ENCODE results near the gene SRPK3.

The SRPK3 gene

DNA sequence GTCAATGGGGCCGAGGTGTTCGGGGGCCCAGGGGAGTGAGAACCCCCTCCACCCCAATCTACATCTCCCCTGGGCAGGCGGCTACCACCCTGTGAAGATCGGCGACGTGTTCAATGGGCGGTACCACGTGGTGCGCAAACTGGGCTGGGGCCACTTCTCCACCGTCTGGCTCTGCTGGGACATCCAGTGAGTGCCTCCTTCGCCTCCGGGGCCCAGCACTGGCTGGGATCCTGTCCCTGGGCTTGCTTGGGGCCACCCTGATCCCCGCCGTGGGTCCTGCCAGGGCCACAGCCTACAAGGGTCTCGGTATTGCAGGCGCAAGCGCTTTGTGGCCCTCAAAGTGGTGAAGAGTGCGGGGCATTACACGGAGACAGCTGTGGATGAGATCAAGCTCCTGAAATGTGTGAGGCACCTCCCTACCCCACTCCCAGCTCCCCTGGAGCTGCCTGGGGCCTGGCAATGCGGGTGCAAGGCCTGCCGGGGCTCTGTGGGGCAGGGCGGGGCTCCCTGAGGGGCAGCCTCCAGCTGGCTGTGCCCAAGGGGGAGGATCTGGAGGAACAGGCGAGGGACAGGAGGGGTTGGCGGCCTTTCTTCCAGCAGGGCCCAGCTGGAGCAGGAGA, 697 bp downstream of the SRPK3 start:
- in situ Hi-C loops (cut with MboI; ENCODE audit: low sequenced_read_pairs), result no loop called here

DNA sequence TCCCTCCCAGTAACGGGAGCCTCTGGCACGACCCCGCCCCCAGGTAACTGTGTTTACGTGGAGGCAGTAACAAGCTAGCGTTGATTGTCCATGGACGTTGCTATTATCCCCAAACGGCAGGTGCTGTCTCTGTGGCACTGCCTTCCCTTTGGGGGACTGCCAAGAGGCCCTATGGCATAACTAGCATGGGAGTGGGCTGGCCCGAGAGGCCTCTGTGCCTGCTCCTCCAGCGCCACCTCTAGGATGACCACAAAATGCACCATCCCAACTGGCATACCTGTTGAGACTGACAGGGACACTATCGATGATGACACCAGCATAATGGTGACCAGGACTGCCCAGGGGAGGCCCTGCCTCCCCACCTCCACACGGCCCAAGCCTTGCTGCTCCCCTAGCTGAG, 1.5 kb downstream of the SRPK3 start:
- in situ Hi-C loops (cut with MboI; ENCODE audit: low sequenced_read_pairs), result no loop called here

DNA sequence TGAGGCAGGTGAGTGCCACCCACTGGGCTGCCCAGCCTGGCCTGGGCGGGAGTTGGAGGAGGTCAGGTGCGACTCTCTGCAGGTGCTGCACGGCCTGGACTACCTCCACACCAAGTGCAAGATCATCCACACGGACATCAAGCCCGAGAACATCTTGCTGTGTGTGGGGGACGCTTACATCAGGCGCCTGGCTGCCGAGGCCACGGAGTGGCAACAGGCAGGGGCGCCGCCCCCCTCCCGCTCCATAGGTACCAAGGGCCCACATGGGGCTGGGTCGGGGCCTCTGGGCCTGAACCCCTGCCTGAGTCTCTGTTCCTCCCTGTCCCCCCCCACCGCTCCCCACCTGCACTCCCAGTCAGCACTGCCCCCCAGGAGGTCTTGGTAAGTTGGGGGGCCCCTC, 2.0 kb downstream of the SRPK3 start:
- in situ Hi-C loops (cut with MboI; ENCODE audit: low sequenced_read_pairs), result no loop called here

DNA sequence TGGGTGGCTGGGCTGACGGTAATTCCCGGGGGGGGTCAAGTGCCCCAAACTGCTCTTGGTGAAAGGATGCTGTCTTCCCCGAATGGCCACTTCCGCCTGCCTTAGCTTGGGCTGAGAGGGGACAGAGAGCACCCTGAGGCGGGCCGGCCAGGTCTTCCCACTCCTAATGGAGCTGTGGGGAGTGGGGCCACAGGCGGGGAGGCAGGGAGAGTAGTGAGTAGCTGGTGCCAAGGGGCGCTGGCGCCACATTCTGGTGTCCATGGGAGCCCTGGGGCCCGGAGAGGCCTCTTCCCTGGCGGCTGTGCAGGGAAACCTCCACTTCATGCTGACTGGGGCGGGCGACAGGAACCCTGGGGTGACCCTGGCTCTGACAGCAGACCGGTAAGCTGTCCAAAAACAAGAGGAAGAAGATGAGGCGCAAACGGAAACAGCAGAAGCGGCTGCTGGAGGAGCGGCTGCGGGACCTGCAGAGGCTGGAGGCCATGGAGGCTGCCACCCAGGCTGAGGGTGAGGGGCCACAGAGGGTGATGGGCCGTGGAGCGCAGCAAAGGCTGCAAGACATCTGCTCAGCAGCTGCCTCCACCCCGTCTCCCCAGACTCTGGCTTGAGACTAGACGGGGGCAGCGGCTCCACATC, 2.7 kb downstream of the SRPK3 start:
- in situ Hi-C loops (cut with MboI; ENCODE audit: low sequenced_read_pairs), result no loop called here

DNA sequence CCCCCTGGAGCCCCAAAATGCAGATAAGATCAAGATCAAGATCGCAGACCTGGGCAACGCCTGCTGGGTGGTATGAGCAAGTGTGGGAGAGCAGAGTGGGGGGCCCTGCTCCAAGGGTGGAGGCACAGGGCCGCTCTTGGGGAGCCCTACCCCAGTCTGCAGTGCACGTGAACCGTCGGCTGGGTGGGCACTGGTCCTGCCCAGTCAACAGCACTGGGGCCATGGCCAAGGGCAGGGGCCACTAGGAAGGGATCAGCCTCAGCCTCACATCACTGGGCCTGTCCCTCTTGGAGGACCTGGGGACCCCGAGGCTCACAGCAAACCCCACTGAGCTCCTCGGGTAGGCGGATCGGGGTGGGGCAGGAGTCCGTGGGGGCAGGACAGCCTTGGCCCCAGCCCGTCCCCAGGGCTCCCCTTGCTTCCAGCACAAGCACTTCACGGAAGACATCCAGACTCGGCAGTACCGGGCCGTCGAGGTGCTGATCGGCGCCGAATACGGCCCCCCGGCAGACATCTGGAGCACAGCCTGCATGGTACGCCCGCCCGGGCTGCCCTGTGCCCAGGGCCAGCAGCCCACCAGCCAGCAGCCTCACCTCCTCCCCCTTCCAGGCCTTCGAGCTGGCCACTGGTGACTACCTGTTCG, 3.6 kb downstream of the SRPK3 start:
- in situ Hi-C loops (cut with MboI; ENCODE audit: low sequenced_read_pairs), result no loop called here

DNA sequence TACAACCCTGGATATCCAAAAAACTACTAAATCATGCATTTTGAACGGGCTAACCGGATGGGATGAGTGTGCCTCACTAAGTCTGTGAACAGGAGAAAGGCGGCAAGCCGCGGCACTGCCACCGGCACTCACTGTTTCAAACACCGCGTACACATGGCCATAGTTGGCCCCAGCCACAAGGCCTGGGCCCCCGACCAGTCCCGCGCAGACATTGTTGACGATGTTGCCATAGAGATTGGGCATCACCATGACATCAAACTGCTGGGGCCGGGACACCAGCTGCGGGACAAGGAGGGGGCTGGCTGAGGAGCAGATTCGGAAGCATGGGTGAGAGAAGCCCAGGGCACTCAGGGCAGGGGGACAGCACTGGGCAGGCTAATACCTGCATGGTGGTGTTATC, 5.8 kb downstream of the SRPK3 start:
- in situ Hi-C loops (cut with MboI; ENCODE audit: low sequenced_read_pairs), result no loop called here

DNA sequence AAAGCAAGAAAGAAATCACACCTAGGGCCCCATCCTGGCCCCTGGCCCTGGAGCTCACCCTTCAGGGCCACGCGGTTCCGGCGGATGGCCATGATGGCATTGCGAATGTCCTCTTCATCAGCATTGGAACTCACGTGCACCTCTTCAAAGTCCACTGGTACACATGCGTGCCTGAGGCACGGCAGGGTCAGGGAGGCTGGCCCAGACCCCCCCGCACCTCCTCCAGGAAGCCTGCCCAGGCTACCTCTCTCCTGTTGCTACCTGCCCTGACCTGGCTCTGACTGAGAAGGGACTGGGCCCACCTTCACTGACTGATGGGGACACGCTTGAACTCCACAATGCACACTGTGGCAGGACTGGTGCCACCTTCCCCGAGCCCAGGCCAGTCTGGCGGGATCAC, 8.8 kb downstream of the SRPK3 start:
- in situ Hi-C loops (cut with MboI; ENCODE audit: low sequenced_read_pairs), result no loop called here

DNA sequence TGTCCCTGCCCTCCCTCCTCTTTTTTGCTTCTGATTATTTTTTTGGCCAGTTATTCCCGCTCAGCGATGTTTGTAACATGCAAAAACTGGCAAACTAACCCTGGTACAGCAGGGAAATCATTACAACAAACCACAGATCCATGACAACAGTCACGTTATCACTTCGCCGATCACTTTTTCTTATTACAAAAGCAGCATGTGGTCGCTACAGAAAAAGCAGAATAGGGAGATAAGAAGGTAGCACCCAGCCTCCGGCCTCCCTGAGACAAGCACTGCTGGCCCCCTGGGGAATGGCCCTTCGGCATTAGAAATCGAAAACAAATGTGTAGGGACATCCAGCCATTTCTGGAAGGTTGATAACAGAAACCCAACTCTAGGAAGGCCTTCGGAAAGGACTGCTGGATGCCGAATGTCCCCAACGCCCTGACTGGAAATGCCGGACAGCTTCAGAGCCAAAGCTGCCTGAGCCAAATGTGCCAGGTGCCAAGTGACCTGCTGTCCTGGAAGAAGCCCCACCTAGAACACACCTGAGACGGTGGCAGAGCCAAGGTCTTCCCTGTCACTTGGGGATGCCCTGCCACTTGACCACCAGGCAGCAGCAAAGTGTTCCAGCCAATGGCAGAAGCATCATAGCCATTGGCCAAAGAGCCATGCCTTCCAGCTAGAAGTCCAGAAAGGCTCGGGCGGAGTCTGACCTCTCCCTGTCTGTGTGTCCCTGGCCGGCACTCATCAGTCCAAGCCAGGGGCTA, 10.4 kb downstream of the SRPK3 start:
- in situ Hi-C loops (cut with MboI; ENCODE audit: low sequenced_read_pairs), result no loop called here

DNA sequence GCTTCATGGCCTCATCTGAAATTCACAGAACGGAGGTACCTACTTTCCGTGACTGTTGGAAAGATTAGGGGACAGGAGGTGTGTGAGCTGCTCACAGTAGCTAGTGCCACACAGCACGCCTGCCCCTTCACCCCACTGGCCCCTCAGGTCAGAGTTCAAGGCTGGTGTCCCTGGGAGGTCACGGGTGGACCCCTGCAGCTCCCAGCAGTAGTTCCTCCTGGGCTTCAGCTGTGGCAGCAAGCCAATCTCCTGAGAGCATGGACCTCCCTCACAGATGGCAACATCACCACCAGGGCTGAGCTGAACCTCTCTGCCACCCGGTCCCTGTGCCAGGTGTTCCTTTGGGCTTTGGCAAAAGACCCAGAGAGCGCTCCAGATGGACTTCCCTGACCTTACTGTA, 11.5 kb downstream of the SRPK3 start:
- in situ Hi-C loops (cut with MboI; ENCODE audit: low sequenced_read_pairs), result no loop called here

DNA sequence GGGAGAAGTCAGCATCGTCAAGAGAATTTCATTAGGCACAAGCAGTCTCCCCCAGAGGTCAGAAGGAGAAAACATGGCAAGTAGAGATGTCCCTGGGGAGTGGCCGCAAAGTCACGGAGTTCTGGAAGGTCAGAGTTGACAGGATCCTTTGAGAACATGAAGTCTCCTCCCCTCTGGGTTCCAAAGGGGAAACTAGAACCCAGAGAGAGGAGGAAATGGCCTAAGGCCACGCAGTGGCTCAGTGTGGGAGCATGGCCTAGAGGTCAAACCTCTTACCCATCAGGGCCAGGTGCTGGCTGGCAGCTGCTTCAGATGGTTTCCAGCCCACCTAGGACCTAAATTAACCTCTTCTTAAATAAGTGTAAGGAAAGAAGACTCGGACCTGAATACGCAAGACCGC, 12.4 kb downstream of the SRPK3 start:
- in situ Hi-C loops (cut with MboI; ENCODE audit: low sequenced_read_pairs), result no loop called here

DNA sequence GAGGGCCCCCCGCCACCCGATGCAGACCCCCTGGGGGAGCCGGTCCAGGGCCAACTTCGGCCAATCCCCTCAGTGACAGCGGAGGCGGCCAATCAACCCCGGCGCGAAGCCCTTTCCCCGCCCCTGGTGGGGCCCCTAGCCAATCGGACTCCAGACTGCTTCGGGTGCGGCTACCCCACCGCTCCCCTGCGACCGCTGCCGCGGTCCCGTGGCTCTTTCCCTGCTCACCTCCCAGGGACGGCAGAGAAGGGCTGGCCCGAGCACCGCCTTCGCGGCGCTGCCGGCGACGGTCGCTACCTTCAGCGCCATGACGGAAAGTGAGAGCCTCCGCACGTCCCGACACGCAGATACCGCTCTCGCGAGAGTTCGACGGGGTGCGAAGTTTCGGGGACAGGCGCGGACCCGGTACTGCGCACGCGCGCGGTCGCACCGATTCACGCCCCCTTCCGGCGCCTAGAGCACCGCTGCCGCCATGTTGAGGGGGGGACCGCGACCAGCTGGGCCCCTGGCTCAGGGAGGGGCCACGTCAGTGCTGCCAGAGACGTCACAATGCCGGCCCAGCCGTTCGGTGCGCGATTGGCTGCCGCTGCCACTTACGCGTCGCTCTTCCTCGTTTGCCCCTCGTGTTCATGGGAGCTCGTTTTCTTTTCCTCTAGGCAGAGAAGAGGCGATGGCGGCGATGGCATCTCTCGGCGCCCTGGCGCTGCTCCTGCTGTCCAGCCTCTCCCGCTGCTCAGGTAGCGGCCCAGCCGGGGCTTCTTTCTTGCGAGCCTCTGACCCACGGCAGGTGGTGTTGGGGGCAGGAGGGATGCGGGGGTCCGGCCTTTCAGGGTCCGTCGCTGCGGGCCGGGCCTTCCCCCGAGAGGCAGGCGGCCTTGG, 13.4 kb downstream of the SRPK3 start, which contains the start of the genes IDH3G and SSR4:
Gene IDH3G (minus strand): TSS at position 358 of the 879 bp plus-strand sequence. CDS start 49 bp downstream, at position 309.
Gene SSR4 (plus strand): TSS at position 651 of the 879 bp plus-strand sequence. CDS start 20 bp downstream, at position 671.
- in situ Hi-C loops (cut with MboI; ENCODE audit: low sequenced_read_pairs), result no loop called here

DNA sequence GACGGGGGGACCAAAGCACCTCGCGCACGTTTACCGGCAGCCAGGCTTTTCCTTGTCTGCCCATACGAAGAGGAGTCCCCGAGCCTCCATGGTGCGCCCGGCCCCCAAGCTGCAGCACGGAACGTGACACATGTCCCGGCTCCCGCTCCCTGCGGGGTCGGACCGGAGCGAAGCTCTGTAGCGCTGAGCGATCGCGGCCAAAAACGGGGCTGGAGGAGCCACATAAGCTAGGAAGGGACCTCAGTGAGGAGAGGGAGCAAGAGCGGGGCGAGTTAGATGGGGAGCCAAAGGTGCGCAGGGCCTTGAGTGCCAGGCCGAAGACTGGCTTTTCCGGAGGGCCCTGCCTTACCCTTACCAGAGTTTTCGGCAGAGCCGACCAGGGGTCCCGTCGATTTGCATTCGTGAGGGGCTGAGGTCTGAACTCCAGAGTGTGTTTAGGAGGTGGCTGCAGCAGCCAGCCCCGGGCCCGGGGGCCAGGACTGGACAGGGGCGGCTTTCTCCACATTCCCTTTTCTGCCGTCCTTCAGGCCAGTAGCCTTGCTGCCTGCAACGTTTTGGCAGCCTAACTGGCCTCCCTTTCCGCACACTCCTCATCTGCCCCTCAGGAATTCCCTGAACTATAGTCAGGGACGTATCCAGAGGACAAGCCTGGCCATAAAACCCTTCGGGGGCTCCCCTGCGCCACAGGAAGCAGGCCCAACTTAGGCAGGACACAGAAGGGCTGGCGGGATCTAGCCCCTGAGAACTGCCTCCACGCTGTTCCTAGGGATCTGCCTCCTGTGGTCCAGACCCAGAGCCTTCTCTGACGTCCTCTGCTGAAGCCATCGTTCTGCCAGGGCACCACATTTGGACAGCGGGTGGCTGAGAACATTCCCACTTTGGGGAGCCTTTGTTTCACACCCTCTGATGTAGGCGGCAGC, 14.3 kb downstream of the SRPK3 start:
- in situ Hi-C loops (cut with MboI; ENCODE audit: low sequenced_read_pairs), result no loop called here

DNA sequence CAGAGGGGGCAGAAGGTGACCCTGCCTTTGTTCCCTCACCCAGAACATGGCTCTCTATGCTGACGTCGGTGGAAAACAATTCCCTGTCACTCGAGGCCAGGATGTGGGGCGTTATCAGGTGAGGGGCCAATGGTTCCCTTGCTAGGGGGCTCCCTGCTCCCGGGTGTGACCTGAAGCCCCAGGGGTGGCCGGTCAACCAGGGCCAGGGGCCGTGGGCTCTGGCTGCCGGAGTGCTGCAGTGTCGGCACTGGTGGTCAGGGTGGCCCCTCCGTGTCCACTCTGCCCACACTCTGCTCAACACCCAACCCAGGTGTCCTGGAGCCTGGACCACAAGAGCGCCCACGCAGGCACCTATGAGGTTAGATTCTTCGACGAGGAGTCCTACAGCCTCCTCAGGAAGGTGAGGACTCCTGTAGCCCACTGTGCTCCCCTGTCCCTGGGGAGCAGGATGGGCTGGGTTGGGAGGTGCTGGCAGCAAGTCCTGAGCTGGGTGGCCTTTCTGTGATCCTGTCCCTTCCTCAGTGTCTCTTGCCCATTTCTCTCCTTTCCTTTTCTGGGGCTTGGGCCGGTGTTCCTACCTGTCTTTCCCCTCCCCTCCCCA, 16.7 kb downstream of the SRPK3 start:
- in situ Hi-C loops (cut with MboI; ENCODE audit: low sequenced_read_pairs), result no loop called here

DNA sequence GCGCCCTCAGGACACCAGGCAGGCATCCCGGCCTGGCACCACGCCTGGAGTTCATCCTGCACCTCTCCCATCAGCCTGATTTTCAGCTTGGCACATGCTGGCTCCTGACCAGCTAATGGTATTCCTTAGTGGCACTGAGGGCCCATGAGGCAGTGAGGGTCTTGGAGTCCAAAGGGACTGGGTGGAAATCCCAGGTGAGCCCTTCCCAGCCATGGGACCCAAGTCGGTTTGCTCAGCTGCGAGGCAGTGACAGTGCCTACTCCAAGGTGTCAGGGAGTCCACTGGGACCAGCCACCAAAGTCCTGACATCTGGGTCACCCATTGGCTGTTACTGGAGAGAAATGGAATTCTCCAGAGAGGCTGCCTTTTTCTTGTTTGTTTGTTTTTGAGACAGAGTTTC, 18.5 kb downstream of the SRPK3 start:
- in situ Hi-C loops (cut with MboI; ENCODE audit: low sequenced_read_pairs), result no loop called here

DNA sequence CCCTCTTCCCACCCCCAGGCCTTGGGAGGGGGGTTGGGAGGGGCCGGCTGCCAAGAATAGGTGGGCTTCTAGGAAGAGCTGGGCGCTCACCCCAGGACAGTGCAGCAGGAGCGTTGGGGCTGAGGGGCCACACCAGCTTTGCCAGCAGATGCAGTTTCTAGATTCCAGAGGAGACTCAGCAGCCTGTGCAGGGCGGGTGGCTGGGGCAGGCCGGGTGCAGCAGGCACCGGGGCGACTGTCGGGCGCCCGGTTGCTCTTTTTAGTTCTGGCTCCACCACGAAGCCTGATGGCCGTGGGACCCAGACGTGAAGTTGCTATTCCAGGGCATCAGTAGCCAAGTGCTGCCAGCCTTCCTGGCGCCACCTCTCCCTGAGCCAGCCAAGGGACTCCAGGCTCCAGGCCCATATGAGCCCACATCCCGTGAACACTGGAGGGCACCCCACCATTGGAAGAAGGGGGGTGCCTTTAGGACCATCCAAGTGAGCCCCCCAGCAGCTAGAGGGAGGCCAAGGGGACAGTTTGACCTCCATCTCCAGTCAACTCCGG, 19.4 kb downstream of the SRPK3 start:
- in situ Hi-C loops (cut with MboI; ENCODE audit: low sequenced_read_pairs), result no loop called here

DNA sequence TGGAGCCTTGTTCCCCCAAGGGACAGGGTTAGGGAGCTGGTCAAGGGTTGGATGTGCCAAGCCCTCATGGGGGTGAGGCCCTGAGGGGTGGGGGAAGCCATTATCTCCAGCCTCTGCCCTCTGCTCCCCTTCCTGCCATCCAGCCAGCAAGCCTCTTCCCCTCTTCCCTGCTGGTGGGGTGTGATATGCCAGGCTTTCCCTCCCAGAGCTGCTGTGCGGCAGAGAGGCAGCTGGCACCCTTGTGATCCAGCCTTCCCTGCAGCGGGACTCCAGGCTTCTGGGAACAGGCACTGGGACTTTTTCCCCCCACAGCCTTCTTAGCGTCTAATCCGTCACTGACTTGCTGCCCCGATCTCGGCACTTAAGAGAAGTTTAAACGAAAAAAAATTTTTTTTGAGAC, 19.9 kb downstream of the SRPK3 start:
- in situ Hi-C loops (cut with MboI; ENCODE audit: low sequenced_read_pairs), result no loop called here

DNA sequence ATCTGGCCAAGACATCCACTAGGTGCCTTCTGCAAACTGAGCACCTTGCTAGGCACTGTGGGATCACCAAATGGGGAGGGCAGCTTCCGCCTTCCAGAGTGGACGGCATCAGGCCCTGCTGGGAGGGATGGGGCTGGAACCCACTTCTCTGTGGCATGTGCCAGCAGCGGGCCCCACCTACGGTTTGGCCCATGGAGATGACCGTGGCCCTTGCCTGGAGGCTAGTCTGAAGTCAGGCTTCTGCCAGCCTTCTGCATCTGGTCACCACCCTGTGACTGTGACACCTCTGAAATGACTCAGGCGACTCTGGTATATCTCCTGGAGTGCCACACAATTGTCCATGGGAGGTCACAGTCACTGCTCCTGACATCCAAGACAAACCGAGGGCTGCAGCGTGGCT, 20.8 kb downstream of the SRPK3 start:
- in situ Hi-C loops (cut with MboI; ENCODE audit: low sequenced_read_pairs), result no loop called here

DNA sequence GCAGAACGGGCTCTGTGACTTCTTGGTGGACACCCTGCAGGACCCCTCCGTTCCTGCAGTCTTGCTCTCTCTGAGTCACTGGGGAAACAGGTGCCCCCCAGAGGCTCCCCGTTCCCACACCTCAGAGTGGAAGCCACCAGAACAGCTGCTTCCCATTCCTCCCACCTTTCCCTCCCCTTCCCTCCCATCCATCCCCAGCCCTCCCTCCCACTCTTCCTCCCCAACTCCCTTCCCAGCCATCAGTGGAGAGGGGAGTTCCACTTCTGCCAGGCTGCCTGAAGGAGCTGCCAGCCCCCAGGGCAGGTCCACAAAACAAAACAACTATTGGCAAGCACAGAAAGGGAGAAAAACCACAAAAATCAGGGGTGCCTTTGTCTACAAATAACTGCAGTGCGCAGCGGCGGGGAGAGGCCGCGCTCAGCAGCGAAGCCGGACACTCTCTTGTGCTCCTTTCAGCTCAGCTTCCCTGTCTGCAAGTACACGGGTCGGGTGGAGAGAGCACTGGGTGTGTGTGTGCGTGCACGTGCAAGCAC, 21.7 kb downstream of the SRPK3 start:
- in situ Hi-C loops (cut with MboI; ENCODE audit: low sequenced_read_pairs), result no loop called here
